GM06990 (cell line): ENCODE results near the gene TRMT1L.
A peak's percentile ranks its signal among the peaks of the same experiment; 100 is the strongest.

Experiments used
- DNase-seq: peaks from one replicate; pipeline ENCODE4 v3.0.0-alpha.2; 2011; ENCODE audit not compliant: insufficient read length; ENCODE audit errors: extremely low read depth
- H3K27me3 ChIP-seq: replicated peaks from 2 replicates; pipeline ENCODE4 v1.6.0; 2011; ENCODE audit warnings: low read length; ENCODE audit not compliant: control insufficient read depth, insufficient read depth
- H3K36me3 ChIP-seq: 2 replicates; pipeline ENCODE4 v1.5.1; 2011; ENCODE audit warnings: low read length; ENCODE audit not compliant: control insufficient read depth, insufficient read depth
- H3K4me3 ChIP-seq: replicated peaks from 2 replicates; pipeline ENCODE4 v1.5.1; 2011; ENCODE audit warnings: low read depth, mild to moderate bottlenecking, control low read depth, low read length
- CTCF ChIP-seq: IDR thresholded peaks from 2 replicates; pipeline ENCODE4 v1.5.1; 2011; ENCODE audit warnings: low read length, control low read depth, mild to moderate bottlenecking, inconsistent platforms; ENCODE audit not compliant: insufficient read depth, poor library complexity, severe bottlenecking

Gene TRMT1L

GRCh38 chr1:185162491-185162890 is 5.7 kb upstream of the TRMT1L start:
- TF ChIP-seq CTCF = no peak
- H3K36me3 ChIP-seq = no peaks in the 10 kb centered on the region
- DNase-seq = no peak
- H3K27me3 ChIP-seq = no peaks in the 10 kb centered on the region
- H3K4me3 ChIP-seq = no peak overlapping the region

- H3K36me3 ChIP-seq = no peaks in the 10 kb centered on the region
- DNase-seq = peak; percentile 36
- no peaks in the 10 kb centered on the region for H3K27me3 ChIP-seq
- H3K4me3 ChIP-seq = no peak overlapping the region
- TF ChIP-seq CTCF = no peak
Observed at GRCh38 chr1:185159966-185160365, 3.2 kb upstream of the TRMT1L start.

- no peak for TF ChIP-seq CTCF
- DNase-seq = no peak
- H3K36me3 ChIP-seq = no peaks in the 10 kb centered on the region
- H3K27me3 ChIP-seq = no peaks in the 10 kb centered on the region
- H3K4me3 ChIP-seq = no peak overlapping the region
Observed at GRCh38 chr1:185158800-185159199, 2.0 kb upstream of the TRMT1L start.

GRCh38 chr1:185157599-185158412 is 1.1 kb upstream of the TRMT1L start:
- DNase-seq = no peak
- Histone ChIP-seq H3K4me3 (peak overlapping the region; percentile 92), H3K36me3 (no peaks in the 10 kb centered on the region), H3K27me3 (no peaks in the 10 kb centered on the region)
- no peak for TF ChIP-seq CTCF

- no peaks in the 10 kb centered on the region; the same call in 1 of the 2 replicates for H3K36me3 ChIP-seq
- H3K4me3 ChIP-seq = peak overlapping the region; percentile 91
- TF ChIP-seq CTCF = no peak
- DNase-seq = no peak
- H3K27me3 ChIP-seq = no peaks in the 10 kb centered on the region
Observed at GRCh38 chr1:185156288-185156853, 382 bp downstream of the TRMT1L start.
